Islet precursor cell (in vitro differentiated cells): Measurements from ENCODE around the gene SEMA6A.
A peak's percentile ranks its signal among the peaks of the same experiment; 100 is the strongest.

Experiments used
- DNase-seq: peaks from one replicate; pipeline ENCODE4 v3.0.0-alpha.2; 2018

SEMA6A gene

DNA sequence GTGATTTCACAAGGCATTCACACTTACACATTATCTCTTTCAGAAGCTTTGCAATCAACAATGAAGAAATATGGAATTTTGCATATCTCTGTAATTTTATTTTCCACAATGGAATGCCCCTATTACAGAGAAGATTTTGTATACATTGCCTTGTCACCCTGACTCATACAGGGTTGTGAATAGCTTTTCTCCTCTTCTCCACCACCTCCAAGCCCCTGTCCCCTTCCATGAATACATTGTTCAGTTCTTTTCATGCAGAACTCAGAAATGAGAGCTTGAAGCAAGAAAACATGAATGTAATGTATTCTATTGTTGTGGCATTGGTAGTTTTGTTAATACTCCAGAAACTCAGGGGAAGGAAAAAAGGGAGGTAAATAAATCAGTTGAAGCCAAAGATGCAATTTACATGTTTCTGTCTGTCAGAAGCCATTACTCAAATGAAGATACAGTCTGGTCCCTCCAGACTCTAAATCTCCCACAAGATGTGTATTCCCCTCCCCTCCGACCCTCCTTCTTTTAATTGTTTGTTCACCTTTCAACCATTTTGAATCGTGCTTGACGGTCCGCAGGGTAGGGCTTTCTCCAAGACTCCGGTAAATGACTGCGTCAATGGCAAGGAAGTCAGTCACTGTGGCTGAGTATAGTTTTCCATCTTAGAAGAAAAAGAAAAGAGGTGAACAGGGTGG is 86.1 kb downstream of the SEMA6A start:
- no peak for DNase-seq

DNA sequence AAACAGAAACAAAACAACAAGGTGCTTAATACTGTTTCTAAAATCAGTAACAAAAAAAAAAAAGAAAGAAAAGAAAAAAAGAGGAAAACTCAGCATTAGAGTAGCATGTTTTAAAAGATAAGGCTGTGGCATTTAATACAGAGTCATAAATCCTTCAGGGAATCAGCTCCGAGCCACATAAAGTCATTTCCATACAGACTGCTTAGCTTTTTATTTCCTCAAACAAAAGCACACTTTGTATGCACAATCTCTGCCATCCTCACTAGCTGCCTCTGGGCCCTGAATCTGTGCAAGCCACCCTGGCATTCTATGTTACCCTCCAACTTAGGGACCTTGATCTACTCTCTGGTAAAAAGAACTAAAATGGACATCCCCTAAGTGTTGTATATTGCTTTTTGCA is 87.6 kb downstream of the SEMA6A start:
- no peak for DNase-seq

DNA sequence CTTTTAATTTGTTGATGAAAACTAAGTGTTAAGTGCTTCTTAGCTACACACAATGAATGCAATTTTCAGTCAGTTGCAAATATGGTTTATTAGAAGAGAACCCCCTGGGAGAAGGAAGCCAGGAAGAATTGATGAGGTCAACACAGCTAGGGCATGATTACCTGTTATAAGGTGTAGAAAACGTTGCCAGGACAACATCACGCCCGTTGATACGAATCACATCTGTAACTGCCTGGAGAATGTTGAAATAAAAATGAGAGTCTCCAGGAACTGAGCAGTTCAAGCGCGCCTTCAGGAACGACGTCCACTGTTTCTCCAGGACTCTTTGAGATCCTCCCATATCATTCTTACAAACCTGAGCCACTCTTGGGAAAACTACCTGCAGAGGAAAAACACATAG is 88.0 kb downstream of the SEMA6A start:
- DNase-seq: no peak

DNA sequence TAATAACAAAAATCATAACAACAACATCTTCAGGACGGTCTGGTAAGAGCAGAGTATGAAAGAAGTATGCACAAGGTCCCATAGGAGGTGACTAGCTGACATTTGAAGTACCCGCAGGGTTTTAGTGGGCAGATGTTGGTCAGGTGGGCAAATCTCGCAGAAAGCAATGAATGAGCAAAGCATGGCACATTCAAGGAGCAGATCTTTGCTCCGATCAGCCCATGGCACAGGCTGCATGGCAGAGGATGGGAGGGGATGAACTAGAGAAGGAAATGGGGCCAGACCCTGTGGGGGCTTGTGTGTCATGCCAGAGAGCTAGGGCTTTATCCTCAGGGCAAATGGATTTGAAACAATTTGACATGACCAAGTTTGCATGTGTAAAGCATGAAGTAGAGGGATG is 90.0 kb downstream of the SEMA6A start:
- no peak for DNase-seq

DNA sequence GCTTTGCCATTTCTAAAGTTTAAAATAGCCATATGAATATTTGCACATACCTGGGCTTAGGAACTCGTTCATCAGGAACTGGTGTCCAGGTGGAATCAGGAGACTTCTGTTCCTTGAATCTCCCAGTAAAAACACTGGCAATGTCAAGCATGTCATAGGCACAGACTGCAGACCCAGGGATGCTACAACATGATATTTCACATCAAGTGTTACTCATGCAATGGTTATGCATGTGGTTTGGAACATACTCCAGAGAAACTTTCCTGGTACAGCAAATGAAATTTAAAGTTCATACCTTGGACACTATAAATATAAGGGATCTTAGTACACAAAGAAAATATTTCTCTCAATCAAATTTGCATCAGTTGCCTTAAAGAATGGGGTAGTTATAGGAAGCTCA is 92.2 kb downstream of the SEMA6A start:
- no peak for DNase-seq

DNA sequence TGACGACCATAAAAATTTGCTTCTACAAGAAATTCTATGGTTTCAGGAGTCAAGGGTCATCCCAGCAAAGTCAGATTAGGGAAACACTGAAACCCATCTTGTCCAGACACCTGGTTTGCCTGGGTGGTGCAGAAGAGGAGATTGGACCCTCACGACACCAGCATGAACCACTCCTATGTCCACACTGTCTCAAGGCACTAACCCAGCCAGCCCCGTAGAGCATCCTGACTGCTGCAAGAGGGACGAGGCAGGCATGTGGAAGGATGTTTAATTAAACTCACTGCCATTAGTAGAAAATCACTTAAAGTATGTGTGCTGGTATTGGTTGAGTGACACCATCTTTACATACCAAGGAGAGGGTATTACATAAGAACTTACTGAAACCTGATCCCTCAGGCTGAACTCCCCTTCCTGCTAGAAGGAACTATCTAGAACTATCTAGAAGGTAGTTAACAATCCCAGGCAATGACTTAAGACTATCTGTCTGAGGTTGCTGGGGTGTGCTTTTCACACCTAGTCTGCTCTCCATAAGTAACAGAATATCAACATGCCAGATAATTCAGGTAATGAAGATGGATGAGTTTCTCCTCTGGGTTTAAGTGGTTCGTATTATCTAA is 93.6 kb downstream of the SEMA6A start:
- no peak for DNase-seq

DNA sequence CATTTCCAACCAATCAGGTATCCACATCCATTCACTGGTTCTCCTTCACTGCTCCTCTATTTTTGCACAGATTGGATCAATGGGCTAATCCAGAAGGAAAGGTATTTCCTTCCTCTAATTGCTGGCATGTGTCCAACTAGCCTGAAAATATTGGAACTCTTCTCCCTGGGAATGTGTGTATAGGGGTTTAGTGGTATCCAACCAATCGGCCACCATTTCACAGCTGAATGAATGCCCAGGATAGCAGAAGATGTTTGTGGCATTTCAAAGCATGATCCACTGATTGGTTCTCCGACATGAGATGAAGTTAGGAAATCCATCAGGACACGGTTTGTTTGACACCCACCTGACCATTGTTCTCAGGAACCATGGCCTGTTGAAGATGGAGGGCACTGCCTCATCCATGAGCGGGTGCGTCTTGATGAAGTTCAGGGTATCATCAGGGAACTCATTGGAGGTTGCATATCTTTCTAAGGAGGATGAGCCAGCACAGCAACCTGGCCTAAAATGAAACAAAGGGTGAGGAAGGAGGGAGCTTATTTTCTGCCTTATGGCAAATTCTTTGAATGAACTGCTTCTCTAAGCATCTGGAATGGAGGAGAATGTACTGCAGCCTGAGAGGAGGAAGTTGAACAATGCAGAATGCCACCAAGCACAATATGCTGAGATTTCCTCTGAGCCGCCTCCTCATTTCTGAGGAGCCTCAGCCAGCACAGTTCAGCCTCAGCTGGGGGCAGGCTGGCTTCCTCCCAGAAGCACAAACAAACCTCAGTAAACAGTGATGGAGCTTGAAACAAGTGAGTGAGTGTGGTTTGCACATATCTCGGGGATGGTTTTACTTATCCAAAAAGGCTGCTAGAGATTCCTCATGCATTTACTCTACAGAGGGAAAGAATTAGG is 94.6 kb downstream of the SEMA6A start:
- no peak for DNase-seq

DNA sequence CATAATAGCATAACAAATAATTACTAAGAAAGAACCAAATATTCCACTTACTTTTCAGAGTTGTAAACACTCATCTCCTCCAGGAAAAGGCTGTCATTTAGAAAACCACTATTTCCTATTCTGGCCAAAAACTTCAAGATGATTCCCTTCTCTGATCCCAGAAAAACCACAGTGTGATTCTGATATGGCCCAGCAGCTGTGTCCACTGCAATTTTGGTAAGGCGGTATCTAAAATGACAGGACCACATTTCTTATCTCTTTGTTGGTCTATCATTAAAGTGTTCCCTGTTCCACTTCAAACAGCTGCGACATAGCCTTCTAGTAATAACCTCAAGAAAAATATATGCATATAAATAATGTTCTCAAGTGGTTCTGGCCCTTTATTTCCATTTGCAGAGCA is 96.1 kb downstream of the SEMA6A start:
- DNase-seq: no peak

DNA sequence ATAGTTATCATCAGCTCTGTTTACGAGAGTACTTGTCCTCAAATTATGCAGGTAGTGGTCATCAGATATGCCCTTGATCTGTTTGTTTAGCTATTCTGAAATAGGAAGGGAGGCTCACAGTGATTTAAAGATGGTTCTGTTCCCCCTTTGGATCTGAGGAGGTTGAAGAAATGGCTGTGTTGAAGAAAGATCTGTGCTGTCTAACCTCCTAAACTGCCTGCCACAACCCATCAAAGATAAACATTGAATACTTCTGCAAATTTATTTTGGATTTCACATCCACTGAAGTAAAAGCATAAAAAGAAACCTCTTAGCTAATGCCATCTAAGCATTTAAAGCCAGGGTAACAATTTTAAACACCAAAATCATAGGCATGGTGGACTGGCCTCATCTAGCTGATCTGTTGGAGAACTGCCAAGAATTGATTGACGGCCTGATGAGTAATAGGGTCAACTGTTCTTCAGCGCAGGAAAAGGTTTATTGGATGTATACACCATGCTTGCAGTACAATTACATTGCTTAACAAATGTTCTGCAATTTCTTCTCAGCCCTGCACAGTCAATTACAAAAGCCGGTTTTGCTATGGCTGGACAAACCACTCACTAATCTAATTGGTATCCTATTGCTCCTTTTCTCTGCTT is 97.6 kb downstream of the SEMA6A start:
- DNase-seq: no peak

DNA sequence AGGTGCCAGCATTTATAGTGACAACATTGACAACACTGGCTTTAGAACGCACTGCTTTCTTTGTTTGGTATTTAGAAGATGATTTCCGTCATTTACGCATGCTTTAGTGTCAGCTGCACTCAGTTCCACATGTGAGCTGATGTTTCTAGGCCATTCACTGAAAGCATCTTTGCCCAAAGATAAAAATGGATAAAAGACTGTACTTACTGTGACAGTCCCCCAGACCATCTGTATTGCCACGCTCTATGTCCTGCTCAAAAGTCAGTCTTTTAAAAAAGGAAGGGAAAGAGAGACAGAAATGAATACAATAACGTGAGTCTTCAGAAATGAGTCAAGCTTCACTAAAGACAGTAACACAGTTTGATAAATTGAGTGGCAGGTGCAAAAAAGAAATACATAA is 99.3 kb downstream of the SEMA6A start:
- DNase-seq: no peak

DNA sequence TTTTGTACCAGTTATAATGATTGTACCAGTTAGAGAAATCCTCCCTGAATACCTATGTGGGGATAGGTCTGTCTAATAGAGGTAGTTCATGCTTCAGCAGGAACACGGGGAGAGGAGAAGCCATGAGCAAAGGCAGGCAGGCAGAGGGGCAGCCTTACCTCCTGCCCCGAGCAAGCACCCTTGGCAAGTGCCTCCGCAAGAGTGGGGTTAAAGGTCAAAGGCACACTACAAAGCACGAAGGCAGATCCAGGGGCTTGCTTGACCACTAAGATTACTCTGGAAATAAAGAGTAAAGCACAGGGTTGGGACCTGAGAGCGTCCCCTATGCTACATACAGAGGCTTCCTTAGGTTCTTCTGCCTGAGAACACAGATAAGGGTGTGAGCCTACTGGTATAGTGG is 100.9 kb downstream of the SEMA6A start:
- no peak for DNase-seq

DNA sequence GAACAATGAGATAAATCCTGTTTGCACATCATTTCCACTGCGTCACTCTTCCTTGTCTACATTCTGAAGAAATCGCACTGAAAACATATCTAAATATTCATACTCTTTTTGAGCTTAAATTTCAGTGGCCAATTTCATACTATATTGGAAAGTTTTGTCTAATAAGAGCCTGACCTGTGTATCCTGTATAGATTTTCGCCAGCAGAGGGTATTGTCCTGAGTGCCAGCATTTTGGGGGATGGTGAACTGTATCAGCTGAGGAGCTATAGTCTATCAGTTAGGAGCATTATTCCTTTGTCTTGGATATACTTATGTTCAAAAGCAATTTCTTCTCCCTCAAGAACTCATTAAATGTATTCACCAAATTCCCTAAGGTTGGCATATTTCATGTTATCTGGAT is 102.3 kb downstream of the SEMA6A start:
- no peak for DNase-seq

DNA sequence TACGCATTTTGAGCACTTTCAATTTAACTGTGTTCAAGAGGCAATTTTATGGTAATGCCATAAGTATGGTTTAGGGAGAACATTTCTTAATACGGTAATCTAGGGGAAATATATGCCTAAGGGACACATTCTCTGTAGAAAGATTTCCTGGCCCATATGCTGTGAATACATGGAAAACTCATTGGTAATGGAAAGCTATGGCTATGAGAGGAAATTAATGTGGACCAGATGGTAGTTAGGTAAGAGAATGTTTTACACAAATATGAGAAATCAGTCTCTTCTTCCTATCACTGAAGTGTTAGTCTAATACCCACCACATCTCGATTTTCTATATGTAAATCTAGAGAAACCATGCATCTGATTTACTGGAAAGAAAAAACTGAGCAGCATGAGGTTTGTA is 105.0 kb downstream of the SEMA6A start:
- DNase-seq: no peak

DNA sequence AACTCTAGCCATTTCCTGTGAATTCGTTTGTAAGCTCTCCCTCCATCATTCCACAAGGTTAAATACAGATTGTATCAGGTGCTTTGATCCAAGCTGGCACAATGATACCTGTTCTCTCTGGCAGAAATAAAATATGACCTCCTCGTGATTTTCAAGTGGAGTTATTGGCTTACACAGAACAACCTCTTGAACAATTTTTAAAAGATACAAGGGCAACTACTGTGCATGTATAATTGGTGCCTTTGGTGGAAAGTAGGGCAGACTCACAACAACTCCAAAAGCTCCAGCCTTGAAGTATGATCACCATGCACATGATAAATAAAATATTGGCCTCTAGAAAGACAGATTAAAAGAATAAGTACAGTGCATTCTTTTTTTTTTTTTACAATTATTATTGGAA is 106.0 kb downstream of the SEMA6A start:
- DNase-seq: no peak

DNA sequence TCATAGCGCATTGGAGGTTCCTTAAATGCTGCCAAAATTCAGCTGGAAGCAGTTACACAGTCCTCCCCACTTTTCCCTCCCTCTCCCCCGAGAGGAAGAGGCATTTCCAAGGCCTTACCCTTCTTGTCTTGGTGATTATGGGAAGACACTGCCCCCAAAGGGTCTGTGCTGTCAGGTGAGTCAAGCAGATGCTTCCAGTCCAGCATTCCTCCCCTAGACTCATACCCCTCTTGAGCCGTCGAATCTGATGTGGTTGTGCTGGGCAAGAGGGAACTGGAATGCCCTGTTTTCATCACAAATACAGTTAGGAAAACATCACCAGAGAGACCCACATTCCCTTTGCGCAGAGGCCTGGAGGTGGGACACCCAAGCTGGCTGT is 107.2 kb downstream of the SEMA6A start:
- no peak for DNase-seq

DNA sequence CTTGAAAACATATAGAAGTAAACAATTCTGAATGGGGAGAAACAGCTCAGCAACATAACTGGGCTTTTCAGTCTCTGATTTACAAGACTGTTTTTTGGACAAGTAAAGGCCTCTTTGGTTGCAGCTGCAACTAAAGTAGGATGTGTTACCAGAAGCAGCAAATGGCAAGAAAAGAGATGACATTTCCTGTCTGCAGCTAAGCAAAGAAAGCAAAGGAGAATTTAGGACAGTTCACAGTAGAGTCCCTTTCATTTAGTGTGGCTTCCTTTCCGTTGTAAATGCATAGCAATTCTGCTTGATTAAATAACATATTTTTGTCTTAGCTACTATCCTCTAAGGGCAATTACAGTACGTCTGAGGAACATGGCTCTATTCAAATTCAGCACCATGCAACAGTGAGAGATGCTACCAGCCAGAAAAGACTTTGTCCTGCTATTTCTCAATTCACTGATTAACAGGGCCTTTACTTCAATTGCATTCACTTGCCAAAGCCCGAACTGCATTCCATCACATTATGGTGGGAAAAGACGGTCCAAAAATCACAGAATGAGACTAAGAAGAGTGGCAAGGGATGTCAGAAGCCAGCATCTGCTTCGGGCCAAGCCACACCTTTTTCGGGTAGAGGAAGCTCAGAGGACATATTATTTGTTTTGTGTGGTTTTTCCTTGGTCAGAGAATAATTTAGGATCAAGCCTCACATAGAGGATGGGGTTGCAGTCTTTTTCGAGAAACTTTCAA is 107.7 kb downstream of the SEMA6A start:
- no peak for DNase-seq

DNA sequence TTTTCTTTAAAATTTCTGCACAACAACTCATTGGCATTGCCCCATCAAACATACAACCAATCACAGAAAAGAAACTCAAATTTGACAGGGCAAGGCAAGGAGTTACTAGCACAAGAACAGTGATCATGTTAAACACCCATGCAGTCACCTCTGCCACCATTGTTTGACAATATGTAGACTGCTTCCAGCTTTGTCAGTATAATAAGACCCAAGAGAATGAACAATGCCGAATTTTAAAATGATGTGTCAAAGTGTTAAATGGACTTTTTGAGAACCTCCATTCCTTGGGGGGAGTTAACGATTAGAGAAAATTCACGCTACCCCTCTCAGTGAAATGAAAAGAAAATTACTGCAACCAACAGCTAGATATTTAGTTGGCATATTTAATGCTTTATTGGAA is 109.2 kb downstream of the SEMA6A start:
- no peak for DNase-seq

DNA sequence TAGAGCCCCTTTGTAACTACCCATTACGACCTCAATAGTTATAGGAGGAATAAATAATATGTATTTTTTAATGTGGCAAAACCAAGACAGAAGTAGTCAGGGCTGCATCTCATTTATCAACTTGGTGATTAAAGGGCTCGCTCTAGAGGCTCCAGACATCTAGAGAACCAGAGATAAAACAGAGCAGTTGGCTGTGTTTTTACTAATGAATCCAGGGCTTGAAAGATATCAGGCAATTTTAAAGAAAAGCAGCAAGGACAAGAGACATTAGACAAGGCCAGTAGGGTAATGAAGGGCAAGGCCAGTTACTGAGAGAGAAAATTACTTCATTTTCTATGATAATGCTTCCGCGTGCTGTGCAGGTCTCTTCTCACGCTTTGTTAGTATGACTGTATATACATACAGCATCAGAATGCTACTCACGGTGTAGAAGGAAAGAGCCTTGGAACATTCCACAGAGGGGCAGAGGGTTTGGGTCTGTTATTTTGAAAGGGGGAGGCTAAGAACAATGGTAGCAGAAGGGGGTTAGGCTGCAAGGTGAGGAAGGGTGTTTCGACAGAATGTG is 110.4 kb downstream of the SEMA6A start:
- DNase-seq: no peak

DNA sequence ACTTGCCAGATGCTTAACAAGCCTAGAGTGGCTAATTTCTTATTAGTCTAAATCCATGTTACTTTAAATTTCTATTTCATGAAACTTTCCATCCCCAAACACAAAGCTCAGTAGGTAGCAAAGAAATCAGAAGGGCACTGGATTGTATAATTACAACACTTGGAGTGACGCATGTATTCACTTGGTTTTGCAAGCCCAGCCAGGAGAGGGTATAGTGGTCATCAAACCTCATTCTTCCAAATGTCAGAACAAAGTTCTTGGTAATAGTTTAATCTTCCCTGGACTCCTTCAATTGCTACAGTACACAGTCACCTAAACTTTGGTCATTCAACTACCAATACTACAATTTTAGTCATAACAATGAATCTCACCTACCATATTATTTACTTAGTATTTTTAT is 112.1 kb downstream of the SEMA6A start:
- DNase-seq: no peak

DNA sequence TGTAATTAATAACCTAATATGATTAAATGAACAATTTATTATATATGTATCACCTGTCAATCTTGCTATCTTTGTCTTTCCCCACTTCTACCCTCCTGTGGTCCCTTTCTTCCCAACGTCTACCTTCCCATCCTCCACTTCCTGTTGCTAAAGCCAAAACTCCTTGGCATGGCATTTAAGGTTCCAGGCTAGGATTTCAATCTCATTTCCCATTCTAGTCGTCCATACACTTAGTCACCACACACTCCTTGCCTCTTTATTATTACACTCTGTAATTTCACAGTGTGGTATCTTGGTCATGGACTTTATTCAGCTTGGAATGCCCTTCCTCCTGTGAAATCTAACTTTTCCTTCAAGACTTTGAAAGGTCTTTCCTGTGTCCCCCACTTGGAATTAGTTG is 115.3 kb downstream of the SEMA6A start:
- no peak for DNase-seq

DNA sequence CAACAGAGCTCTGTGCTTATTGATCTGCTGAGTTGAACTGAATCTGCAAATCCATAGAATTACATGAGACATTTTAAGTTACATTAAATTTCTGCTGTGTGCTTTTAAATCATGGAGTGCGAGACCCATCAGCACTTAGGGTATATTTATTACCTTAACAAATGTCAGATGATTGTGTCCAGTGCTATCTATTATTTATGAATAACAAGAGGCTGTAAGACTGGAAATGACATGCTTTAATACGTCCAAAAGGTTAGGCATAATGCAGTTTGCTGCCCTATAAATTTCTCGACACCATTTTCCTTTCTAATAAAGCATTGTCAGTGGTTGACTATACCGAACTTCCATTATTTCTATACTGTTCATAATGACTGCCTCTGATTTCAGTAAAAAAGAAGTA is 117.6 kb downstream of the SEMA6A start:
- no peak for DNase-seq

DNA sequence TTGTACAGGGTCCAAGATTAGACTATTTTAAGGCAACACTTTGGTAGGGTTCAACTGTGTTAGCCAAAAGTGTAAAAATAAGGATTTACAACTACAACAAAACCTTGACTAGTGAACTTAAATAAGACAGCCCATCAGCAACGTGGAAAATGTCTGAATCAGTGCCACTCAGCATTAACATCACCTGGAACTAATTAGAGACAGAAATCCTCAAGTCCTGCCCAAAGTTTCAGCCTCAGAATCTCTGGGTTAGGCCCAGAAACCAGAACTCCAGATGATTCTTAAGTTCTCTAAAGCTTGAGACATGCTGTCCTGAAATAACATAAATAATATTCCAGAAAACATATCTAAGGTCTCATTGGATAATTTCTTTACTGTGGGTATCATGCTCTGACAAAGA is 118.6 kb downstream of the SEMA6A start:
- no peak for DNase-seq

DNA sequence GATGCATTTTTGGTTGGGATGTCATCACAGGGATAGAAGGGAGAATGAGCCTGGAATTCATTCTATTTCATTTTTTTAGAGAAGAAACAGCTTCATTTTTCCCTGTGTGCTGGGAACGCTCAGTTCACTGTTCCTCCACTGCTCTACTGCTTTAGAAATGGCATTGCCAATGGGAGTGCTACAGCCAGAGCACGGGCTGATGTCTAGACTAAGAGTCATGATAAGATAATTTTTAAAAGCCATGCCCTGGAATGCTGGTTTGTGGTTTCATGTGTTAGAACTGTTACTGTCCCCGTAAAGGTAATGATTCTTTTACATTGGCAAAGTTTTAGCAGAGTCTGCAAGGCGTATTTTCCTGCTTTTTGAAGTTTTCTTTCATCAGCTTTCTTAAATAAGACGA is 119.6 kb downstream of the SEMA6A start:
- DNase-seq: peak; percentile 75
